Liver (tissue), 9 donors: ENCODE results near the gene KIFC3. TPM values are rescaled to one million over a fixed set of nuclear protein-coding genes. Genes with fewer than 3 reads are reported as not detected.
A peak's percentile ranks its signal among the peaks of the same experiment; 100 is the strongest.

Experiments
- DNase-seq: peaks from one replicate; pipeline ENCODE4 v3.0.0-alpha.2; 2017; ENCODE audit warnings: low spot score
- H3K27ac ChIP-seq, 2 donors: one replicate each; pipeline ENCODE4 v1.7.0; 2013; ENCODE audit warnings: inconsistent platforms in 2 of 2, low read length in 2 of 2, control low read depth in 1 of 2, low read depth in 1 of 2, mild to moderate bottlenecking in 1 of 2
- H3K27me3 ChIP-seq, 4 donors: one replicate each; pipeline versions ENCODE4 v1.6.1 to v1.7.0; 2013; ENCODE audit warnings: low read length in 3 of 4, inconsistent platforms in 1 of 4, mild to moderate bottlenecking in 1 of 4, moderate library complexity in 1 of 4; ENCODE audit not compliant: control insufficient read depth in 4 of 4, insufficient read depth in 4 of 4
- H3K36me3 ChIP-seq, 4 donors: one replicate each; pipeline versions ENCODE4 v1.6.1 to v1.7.0; 2013; ENCODE audit warnings: low read length in 3 of 4, mild to moderate bottlenecking in 3 of 4, low read depth in 1 of 4, moderate library complexity in 1 of 4; ENCODE audit not compliant: control insufficient read depth in 4 of 4, insufficient read depth in 3 of 4
- H3K4me1 ChIP-seq, 4 donors: one replicate each; pipeline versions ENCODE4 v1.6.1 to v1.7.0; 2013; ENCODE audit warnings: low read length in 3 of 4, mild to moderate bottlenecking in 3 of 4, moderate library complexity in 1 of 4; ENCODE audit not compliant: control insufficient read depth in 4 of 4, insufficient read depth in 4 of 4
- H3K4me3 ChIP-seq, 3 donors: one replicate each; pipeline versions ENCODE4 v1.6.1 to v1.7.0; 2013; ENCODE audit warnings: low read length in 3 of 3, control low read depth in 1 of 3, low read depth in 1 of 3, mild to moderate bottlenecking in 1 of 3
- H3K9ac ChIP-seq, 2 donors: one replicate each; pipeline ENCODE4 v1.7.0; 2013; ENCODE audit warnings: low read length in 2 of 2, mild to moderate bottlenecking in 2 of 2, moderate library complexity in 2 of 2, control low read depth in 1 of 2, low read depth in 1 of 2
- H3K9me3 ChIP-seq, 4 donors: one replicate each; pipeline versions ENCODE4 v1.6.1 to v1.7.0; 2013; ENCODE audit warnings: low read length in 3 of 4; ENCODE audit not compliant: control insufficient read depth in 4 of 4
- ATF3 ChIP-seq: IDR thresholded peaks from 2 replicates; pipeline ENCODE4 v1.6.1; 2016; ENCODE audit warnings: antibody characterized with exemption
- CTCF ChIP-seq: fragments of 150-350 bp; IDR thresholded peaks from 2 replicates; pipeline ENCODE4 v1.5.1; 2017; ENCODE audit warnings: improper control_type of control experiment, low read depth, low read length; ENCODE audit not compliant: missing input control
- EGR1 ChIP-seq, 2 donors: IDR thresholded peaks; 2 replicates each; pipeline ENCODE4 v1.6.1; 2016 to 2018; ENCODE audit warnings: antibody characterized with exemption in 2 of 2, low read depth in 2 of 2
- FOXA1 ChIP-seq: IDR thresholded peaks from 2 replicates; pipeline ENCODE4 v1.6.1; 2016; ENCODE audit warnings: antibody characterized with exemption
- FOXA2 ChIP-seq: IDR thresholded peaks from 2 replicates; pipeline ENCODE4 v1.6.1; 2016; ENCODE audit warnings: antibody characterized with exemption
- GABPA ChIP-seq, 2 donors: IDR thresholded peaks in 1 of 2; conservative IDR thresholded peaks in 1 of 2; 2 replicates each; pipeline ENCODE4 v1.6.1; 2016; ENCODE audit warnings: antibody characterized with exemption in 2 of 2, mild to moderate bottlenecking in 1 of 2, moderate library complexity in 1 of 2
- HNF4A ChIP-seq, 2 donors: conservative IDR thresholded peaks; 2 replicates each; pipeline ENCODE4 v1.6.1; 2016; ENCODE audit warnings: antibody characterized with exemption in 2 of 2, mild to moderate bottlenecking in 2 of 2
- HNF4G ChIP-seq: IDR thresholded peaks from 2 replicates; pipeline ENCODE4 v1.6.1; 2016; ENCODE audit warnings: antibody characterized with exemption
- JUND ChIP-seq, 2 donors: IDR thresholded peaks; 2 replicates each; pipeline ENCODE4 v1.6.1; 2016; ENCODE audit warnings: antibody characterized with exemption in 2 of 2
- MAX ChIP-seq: IDR thresholded peaks from 2 replicates; pipeline ENCODE4 v1.6.1; 2016; ENCODE audit warnings: antibody characterized with exemption
- NR2F2 ChIP-seq: IDR thresholded peaks from 2 replicates; pipeline ENCODE4 v1.6.1; 2016; ENCODE audit warnings: antibody characterized with exemption
- RAD21 ChIP-seq, 2 donors: IDR thresholded peaks; 2 replicates each; pipeline ENCODE4 v1.6.1; 2016; ENCODE audit warnings: antibody characterized with exemption in 2 of 2, mild to moderate bottlenecking in 2 of 2
- REST ChIP-seq: IDR thresholded peaks from 2 replicates; pipeline ENCODE4 v1.6.1; 2016; ENCODE audit warnings: antibody characterized with exemption, mild to moderate bottlenecking
- RXRA ChIP-seq, 2 donors: IDR thresholded peaks; 2 replicates each; pipeline ENCODE4 v1.6.1; 2017 to 2018; ENCODE audit warnings: antibody characterized with exemption in 2 of 2, mild to moderate bottlenecking in 1 of 2
- SP1 ChIP-seq: IDR thresholded peaks from 2 replicates; pipeline ENCODE4 v1.6.1; 2018; ENCODE audit warnings: antibody characterized with exemption, mild to moderate bottlenecking
- TAF1 ChIP-seq: conservative IDR thresholded peaks from 2 replicates; pipeline ENCODE4 v1.6.1; 2016; ENCODE audit warnings: antibody characterized with exemption, mild to moderate bottlenecking
- ZBTB33 ChIP-seq: IDR thresholded peaks from 2 replicates; pipeline ENCODE4 v1.6.1; 2016; ENCODE audit warnings: antibody characterized with exemption
- WGBS: extraction: QIAGEN DNeasy Blood & Tissue Kit; methylation state at CpG from one replicate; pipeline ENCODE4 v1.1.7; 2013; 5-methylcytosine and 5-hydroxymethylcytosine counted together
- polyA plus RNA-seq, 2 donors: library from polyadenylated mRNA; stranded (reverse) in 1 of 2; unstranded in 1 of 2; fragments of 200-250 nt in 1 of 2; fragments of >200 nt in 1 of 2; fragmentation: Nextera tagmentation in 1 of 2; extraction: Ambion mirVana in 1 of 2; gene quantifications; one replicate each; pipeline versions ENCODE4 v1.2.1 to v1.2.3, GENCODE V29; 2013 to 2015
- total RNA-seq, 2 donors: library from RNA; depleted of rRNA; stranded (reverse); fragments of >200 nt; gene quantifications; one replicate each; pipeline ENCODE4 v1.2.3, GENCODE V29; 2014
- donor health status: healthy.
- donor health status: healthy.
- donor health status: healthy.
- donor health status: healthy.
- donor health status: healthy.

The KIFC3 gene
- total and polyA plus RNA-seq, 4 donors, result 16.5 to 103 (median 27.4) TPM

GRCh38 chr16:57783883-57784282 lies 18.4 kb downstream of the KIFC3 start:
- H3K36me3 ChIP-seq, result peaks cover 3 to 31% (median 11%) of the 10 kb centered on the region in 4 donors
- H3K9me3 ChIP-seq, result no peaks in the 10 kb centered on the region
- 89% methylated on average over 8 of the region's 8 CpGs for WGBS
- no peak overlapping the region for H3K9ac ChIP-seq
- no peak overlapping the region for H3K27ac ChIP-seq
- H3K4me1 ChIP-seq, result peaks cover 6 to 28% (median 23%) of the 10 kb centered on the region in 4 donors
- H3K4me3 ChIP-seq, result no peak overlapping the region
- no peak for DNase-seq
- no peaks in the 10 kb centered on the region for H3K27me3 ChIP-seq
- TF ChIP-seq EGR1 (IDR thresholded peaks at IDR 0.05; ENCODE audit: low read depth in 2 of 2), result no peak
- no peak for TF ChIP-seq CTCF
- TF ChIP-seq JUND (IDR thresholded peaks at IDR 0.05), result no peak
- TF ChIP-seq SP1, result no peak
- TF ChIP-seq NR2F2, result no peak
- no peak for TF ChIP-seq HNF4G
- no peak for TF ChIP-seq MAX
- no peak for TF ChIP-seq FOXA2
- no peak for TF ChIP-seq ATF3
- TF ChIP-seq RAD21 (IDR thresholded peaks at IDR 0.05), result no peak
- no peak for TF ChIP-seq REST

GRCh38 chr16:57783116-57783515 lies 19.2 kb downstream of the KIFC3 start:
- Histone ChIP-seq H3K4me1 (peaks cover 6 to 27% (median 23%) of the 10 kb centered on the region in 4 donors), H3K4me3 (no peak overlapping the region), H3K9me3 (no peaks in the 10 kb centered on the region), H3K9ac (no peak overlapping the region), H3K27me3 (no peaks in the 10 kb centered on the region), H3K27ac (peak overlapping the region in 1 of 2 donors; percentile 26), H3K36me3 (peaks cover 2 to 25% (median 10%) of the 10 kb centered on the region in 4 donors)
- TF ChIP-seq EGR1 (IDR thresholded peaks at IDR 0.05; ENCODE audit: low read depth in 2 of 2) (no peak), HNF4A (conservative IDR thresholded peaks at IDR 0.05) (no peak), GABPA (IDR thresholded peaks at IDR 0.05 in 1 of 2, conservative IDR thresholded peaks at IDR 0.05 in 1 of 2) (no peak), FOXA1 (no peak), REST (no peak), TAF1 (no peak), CTCF (no peak), ZBTB33 (no peak), SP1 (no peak), JUND (IDR thresholded peaks at IDR 0.05) (no peak), ATF3 (no peak), HNF4G (no peak), RAD21 (IDR thresholded peaks at IDR 0.05) (no peak), RXRA (IDR thresholded peaks at IDR 0.05) (no peak), MAX (no peak)
- no peak for DNase-seq
- WGBS, result 59% methylated on average over 4 of the region's 4 CpGs
